ENCODE results near the gene BOLA1.

Gene BOLA1

DNA sequence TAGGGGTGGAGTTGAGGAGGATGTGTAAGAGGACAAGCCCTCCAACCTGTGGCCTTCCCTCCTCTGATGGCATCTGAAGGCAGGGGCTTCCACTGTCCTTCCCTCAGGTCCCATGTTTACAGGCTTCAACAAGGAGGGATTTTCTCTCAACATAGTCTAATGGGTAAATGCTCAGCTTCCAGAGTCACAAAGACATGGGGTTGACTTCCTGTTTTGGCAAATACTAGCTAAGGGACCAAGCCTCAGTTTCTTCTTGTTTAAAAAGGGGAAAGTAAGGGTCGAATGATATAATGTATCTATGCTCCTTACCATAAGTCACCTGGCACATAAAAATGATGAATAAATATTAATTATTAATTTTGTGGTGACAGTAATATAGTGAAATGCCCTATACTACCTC lies 15.2 kb downstream of the BOLA1 start:
- TF ChIP-seq, protein P1, sequence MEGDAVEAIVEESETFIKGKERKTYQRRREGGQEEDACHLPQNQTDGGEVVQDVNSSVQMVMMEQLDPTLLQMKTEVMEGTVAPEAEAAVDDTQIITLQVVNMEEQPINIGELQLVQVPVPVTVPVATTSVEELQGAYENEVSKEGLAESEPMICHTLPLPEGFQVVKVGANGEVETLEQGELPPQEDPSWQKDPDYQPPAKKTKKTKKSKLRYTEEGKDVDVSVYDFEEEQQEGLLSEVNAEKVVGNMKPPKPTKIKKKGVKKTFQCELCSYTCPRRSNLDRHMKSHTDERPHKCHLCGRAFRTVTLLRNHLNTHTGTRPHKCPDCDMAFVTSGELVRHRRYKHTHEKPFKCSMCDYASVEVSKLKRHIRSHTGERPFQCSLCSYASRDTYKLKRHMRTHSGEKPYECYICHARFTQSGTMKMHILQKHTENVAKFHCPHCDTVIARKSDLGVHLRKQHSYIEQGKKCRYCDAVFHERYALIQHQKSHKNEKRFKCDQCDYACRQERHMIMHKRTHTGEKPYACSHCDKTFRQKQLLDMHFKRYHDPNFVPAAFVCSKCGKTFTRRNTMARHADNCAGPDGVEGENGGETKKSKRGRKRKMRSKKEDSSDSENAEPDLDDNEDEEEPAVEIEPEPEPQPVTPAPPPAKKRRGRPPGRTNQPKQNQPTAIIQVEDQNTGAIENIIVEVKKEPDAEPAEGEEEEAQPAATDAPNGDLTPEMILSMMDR (IDR thresholded peaks at IDR 0.05; ENCODE audit: low read depth, low read length), result no peak
- no peak overlapping the region for H3K4me3 ChIP-seq (ENCODE audit: low read depth, low read length)

DNA sequence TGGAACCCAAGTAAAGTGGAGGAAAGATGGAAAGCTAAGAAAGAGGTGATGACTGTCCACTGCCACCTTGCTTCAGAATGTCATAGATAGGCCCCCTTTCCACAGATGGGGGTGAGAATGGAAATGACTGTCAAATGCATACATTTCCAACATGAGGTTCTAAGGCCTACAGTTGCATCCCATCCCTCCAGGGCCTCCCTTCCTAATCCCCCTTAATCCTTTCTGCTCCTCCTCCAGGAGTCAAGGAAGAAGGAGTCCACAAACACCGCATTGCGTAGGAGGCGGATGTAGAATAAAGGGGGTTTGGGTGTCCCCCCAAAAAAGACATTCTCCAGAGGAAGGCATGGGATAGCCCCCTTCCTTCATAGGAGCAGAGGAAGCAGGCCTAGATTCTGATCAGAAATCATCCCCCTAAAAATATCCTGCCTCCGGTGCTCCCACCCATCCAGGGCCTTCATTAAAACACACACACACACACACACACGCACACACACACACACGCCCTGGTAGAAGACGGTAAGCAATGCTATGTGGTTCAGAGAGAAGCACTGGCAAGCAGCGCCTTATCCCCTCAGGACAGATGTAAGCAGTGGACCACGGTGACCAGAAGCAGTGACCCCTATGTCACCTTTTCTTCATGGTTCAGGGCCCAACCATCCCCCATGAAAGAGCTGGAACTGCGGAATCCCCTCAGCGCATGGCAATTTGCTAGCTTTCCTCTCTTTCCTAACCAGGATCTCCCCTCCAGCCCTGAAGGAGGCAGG lies 16.2 kb downstream of the BOLA1 start:
- TF ChIP-seq, protein P1 (IDR thresholded peaks at IDR 0.05; ENCODE audit: low read depth, low read length), result no peak
- no peak overlapping the region for H3K4me3 ChIP-seq (ENCODE audit: low read depth, low read length)

GRCh38 chr1:149916193-149916897 lies 17.0 kb downstream of the BOLA1 start:
- H3K4me3 ChIP-seq (ENCODE audit: low read depth, low read length), result peak overlapping the region; percentile 71
- TF ChIP-seq, protein P1 (IDR thresholded peaks at IDR 0.05; ENCODE audit: low read depth, low read length), result no peak

GRCh38 chr1:149916898-149917252 lies 17.5 kb downstream of the BOLA1 start:
- TF ChIP-seq, protein P1 (IDR thresholded peaks at IDR 0.05; ENCODE audit: low read depth, low read length), result no peak
- H3K4me3 ChIP-seq (ENCODE audit: low read depth, low read length), result peak overlapping the region; percentile 71

DNA sequence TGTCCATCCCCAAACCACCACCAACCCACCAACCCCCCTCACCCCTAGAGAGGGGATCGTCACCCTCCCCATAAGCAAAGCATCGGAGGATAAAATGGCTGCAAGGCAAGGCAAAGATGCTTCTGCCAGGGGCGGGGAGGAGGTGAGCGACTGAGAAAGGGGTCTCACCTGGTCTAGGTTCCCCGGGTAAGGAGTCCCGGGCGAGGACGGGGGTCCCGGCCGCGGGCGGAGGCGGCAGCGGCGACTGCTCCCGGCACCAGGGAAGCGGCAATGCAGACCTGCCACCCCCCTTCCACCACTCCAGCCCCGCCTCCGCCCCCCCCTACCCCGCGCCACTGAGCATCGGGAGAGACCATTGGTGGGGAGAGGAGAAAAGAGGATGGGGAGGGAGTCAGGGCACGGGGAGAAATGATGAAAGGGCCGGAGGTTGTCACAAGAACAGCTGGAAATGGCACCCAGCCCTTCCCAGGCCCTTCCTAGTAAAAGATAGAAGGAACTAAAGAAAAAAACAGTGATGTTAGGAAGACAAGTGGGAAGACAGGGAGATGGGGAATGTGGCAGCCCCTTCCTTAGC lies 18.3 kb downstream of the BOLA1 start, which contains the start of gene SV2A:
SV2A (minus strand) TSS at position 274 of the 574 bp plus-strand sequence. CDS start 4,004 bp downstream, outside the sequence.
- TF ChIP-seq, protein P1 (IDR thresholded peaks at IDR 0.05; ENCODE audit: low read depth, low read length), result no peak
- peak within 1 kb of the TSS; percentile 71 for H3K4me3 ChIP-seq (ENCODE audit: low read depth, low read length)

DNA sequence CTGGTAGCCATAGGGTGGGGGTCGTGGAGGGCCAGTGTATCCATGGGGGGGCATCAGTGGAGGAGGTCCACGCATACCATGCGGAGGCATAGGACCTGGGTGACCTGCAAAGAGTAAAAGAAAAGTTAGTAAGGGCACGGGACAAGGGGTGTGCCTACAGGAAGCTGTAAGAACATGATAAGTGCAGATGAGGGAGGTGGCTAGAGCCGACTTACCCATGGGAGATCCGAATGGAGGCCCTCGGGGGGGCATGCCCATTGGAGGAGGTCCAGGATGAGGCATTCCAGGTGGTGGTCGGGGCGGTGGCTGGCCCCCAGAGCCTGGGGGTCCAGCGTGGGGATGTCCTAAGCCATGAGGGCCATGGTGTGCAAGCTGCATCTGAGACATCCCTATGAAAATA lies 24.3 kb downstream of the BOLA1 start:
- TF ChIP-seq, protein P1 (IDR thresholded peaks at IDR 0.05; ENCODE audit: low read depth, low read length), result no peak
- H3K4me3 ChIP-seq (ENCODE audit: low read depth, low read length), result no peak overlapping the region

- TF ChIP-seq, protein P1 (IDR thresholded peaks at IDR 0.05; ENCODE audit: low read depth, low read length), result no peak
- no peak overlapping the region for H3K4me3 ChIP-seq (ENCODE audit: low read depth, low read length)
These were observed 26.0 kb downstream of the BOLA1 start for GRCh38 chr1:149925345-149925744.

Data from WI38 (cell line).